ENCODE data around the gene RETSAT.
"Not testable (repeated sequence)": the region's sequence is repeated elsewhere in the genome, so short reads cannot be mapped to it uniquely, and the experiment has no call there.

RETSAT gene

DNA sequence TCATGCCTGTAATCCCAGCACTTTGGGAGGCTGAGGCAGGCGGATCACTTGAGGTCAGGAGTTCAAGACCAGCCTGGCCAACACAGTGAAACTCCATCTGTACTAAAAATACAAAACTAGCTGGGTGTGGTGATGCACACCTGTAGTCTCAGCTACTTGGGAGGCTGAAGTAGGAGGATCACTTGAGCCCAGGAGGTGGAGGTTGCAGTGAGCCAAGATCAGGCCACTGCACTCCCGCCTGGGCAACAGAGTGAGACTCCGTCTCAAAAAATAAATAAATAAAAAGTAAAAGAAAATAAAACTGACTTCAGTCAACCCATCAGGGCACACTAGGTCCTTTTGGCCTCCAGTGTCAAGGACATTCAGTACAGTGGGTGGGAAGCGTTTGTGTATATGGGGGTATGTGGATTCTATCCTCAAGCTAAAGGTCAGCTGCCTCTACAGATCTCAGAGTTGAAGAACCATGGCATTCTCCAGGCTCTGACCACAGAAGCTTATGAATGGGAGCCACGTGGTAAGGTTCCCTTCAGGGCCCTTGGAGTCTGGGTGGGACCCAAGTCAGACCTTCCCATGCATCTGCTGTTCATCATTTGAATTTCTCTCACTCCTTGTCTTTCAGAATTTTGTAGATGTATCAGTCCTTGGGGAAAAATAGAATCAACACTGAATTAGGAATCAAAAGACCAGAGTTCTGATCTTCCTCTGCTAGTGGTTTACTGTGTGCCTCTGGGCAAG lies 8.5 kb upstream of the RETSAT start:
- H3K9me3 Mint-ChIP-seq; H3K27ac Mint-ChIP-seq; ATAC-seq (replicated peaks); H3K4me3 Mint-ChIP-seq; DNase-seq; H3K27me3 Mint-ChIP-seq: not testable (repeated sequence)
- peaks cover 3 to 11% of the 10 kb centered on the region in 2 donors for H3K4me1 Mint-ChIP-seq
- H3K36me3 Mint-ChIP-seq: peaks cover 18 to 34% of the 10 kb centered on the region in 2 donors

DNA sequence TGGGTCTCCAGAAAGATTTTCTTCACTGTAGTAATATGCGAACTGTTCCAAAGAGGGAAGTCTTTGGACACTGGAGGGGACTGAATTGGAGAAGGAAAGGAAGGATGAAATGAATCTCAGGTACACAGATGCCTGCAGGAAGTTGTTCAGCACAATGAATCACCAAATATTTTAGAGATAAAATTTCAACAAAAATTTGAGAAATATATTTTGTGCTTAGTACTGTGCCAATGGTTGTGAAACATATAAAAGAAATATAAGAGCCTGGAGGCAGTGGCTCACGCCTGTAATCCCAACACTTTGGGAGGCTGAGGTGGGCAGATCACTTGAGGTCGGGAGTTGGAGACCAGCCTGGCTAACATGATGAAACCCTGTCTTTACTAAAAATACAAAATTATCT lies 3.4 kb upstream of the RETSAT start:
- no peak for ATAC-seq (replicated peaks)
- H3K4me1 Mint-ChIP-seq: peaks cover 15 to 41% of the 10 kb centered on the region in 2 donors
- no peak overlapping the region for H3K27ac Mint-ChIP-seq
- peaks cover 14 to 36% of the 10 kb centered on the region in 2 donors for H3K36me3 Mint-ChIP-seq
- H3K4me3 Mint-ChIP-seq: no peak overlapping the region
- H3K9me3 Mint-ChIP-seq: no peaks in the 10 kb centered on the region
- H3K27me3 Mint-ChIP-seq: no peaks in the 10 kb centered on the region
- DNase-seq: no peak

GRCh38 chr2:85356186-85356585 lies 1.9 kb upstream of the RETSAT start:
- H3K4me1 Mint-ChIP-seq: peaks cover 15 to 44% of the 10 kb centered on the region in 2 donors
- H3K27ac Mint-ChIP-seq: no peak overlapping the region
- H3K27me3 Mint-ChIP-seq: no peaks in the 10 kb centered on the region
- ATAC-seq (replicated peaks): no peak
- DNase-seq: no peak
- H3K4me3 Mint-ChIP-seq: no peak overlapping the region
- peaks cover 9 to 26% of the 10 kb centered on the region in 2 donors for H3K36me3 Mint-ChIP-seq
- H3K9me3 Mint-ChIP-seq: no peaks in the 10 kb centered on the region

DNA sequence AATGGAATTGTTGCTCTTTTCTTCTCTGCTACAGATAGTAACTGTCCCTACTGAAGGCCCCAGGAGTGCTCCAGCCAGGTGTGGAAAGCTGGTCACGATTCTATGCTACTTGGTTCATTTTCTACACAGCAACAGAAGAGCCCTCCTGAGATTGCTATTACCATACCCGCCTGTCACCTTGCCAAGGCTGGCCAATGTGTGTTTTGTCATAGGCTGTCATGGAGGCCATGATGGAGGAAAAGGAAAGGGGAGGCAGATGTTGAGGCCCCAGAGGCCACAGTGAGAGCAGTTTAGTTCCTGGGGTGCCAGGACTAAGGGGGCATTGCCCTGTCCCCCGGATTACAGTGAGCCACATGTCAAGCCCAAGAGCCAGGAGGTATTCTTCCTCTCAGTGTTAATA lies 1.2 kb upstream of the RETSAT start:
- no peak for DNase-seq
- Mint-ChIP-seq H3K27ac (peak overlapping the region; percentile 99), H3K4me1 (peaks cover 15 to 44% of the 10 kb centered on the region in 2 donors), H3K4me3 (peak overlapping the region; percentile 93 to 100), H3K27me3 (no peaks in the 10 kb centered on the region), H3K9me3 (no peaks in the 10 kb centered on the region), H3K36me3 (peaks cover 16 to 32% of the 10 kb centered on the region in 2 donors)
- no peak for ATAC-seq (replicated peaks)

GRCh38 chr2:85355073-85355410 lies 714 bp upstream of the RETSAT start:
- Mint-ChIP-seq H3K27me3 (no peaks in the 10 kb centered on the region), H3K36me3 (peaks cover 19 to 36% of the 10 kb centered on the region in 2 donors), H3K4me3 (peak overlapping the region; percentile 93 to 100), H3K27ac (peak overlapping the region; percentile 99), H3K9me3 (no peaks in the 10 kb centered on the region), H3K4me1 (peaks cover 15 to 44% of the 10 kb centered on the region in 2 donors)
- no peak for DNase-seq
- ATAC-seq (replicated peaks): peak; percentile 10 to 18

GRCh38 chr2:85353876-85354285 lies 447 bp downstream of the RETSAT start:
- H3K4me3 Mint-ChIP-seq: peak overlapping the region; percentile 93 to 100
- DNase-seq: no peak
- peaks cover 24 to 43% of the 10 kb centered on the region in 2 donors for H3K36me3 Mint-ChIP-seq
- no peaks in the 10 kb centered on the region for H3K27me3 Mint-ChIP-seq
- ATAC-seq (replicated peaks): peak in 1 of 2 donors; percentile 9
- peak overlapping the region; percentile 99 for H3K27ac Mint-ChIP-seq
- no peaks in the 10 kb centered on the region for H3K9me3 Mint-ChIP-seq
- peaks cover 15 to 42% of the 10 kb centered on the region in 2 donors for H3K4me1 Mint-ChIP-seq

GRCh38 chr2:85347599-85347998 lies 6.7 kb downstream of the RETSAT start:
- Mint-ChIP-seq H3K36me3 (peaks cover 53 to 70% of the 10 kb centered on the region in 2 donors), H3K4me3 (no peak overlapping the region), H3K27me3 (no peaks in the 10 kb centered on the region), H3K4me1 (peaks cover 0 to 2% of the 10 kb centered on the region in 2 donors), H3K9me3 (no peaks in the 10 kb centered on the region), H3K27ac (no peak overlapping the region)
- DNase-seq (no peak), ATAC-seq (replicated peaks) (no peak)

GRCh38 chr2:85344356-85344954 lies 9.9 kb downstream of the RETSAT start:
- ATAC-seq (replicated peaks): no peak
- no peaks in the 10 kb centered on the region for H3K9me3 Mint-ChIP-seq
- H3K36me3 Mint-ChIP-seq: peaks cover 41 to 57% of the 10 kb centered on the region in 2 donors
- DNase-seq: no peak
- H3K27ac Mint-ChIP-seq: peak overlapping the region; percentile 25
- H3K4me1 Mint-ChIP-seq: no peaks in the 10 kb centered on the region
- H3K4me3 Mint-ChIP-seq: no peak overlapping the region
- H3K27me3 Mint-ChIP-seq: no peaks in the 10 kb centered on the region

GRCh38 chr2:85343207-85343895 lies 11.0 kb downstream of the RETSAT start:
- ATAC-seq (replicated peaks): not testable (repeated sequence)

DNA sequence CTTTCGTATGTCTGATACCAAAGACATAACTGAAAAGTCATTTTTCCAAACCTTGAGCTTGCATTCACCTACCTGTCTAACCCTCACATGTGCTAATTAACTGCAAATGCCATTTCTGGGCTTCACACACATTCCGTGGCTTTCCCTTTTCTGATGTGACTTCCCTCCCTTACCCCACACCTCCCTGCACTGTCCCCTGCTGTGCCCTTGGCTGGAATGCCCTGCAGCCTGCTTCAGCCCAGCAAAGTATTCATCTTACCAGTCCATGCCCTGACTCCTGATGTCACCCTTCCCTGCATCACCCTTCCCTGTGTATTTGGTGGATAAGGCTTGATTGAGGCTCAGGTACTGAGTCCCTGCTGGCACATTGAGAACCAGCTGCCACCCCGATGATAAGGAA lies 12.2 kb downstream of the RETSAT start:
- DNase-seq (no peak), ATAC-seq (replicated peaks) (no peak)
- H3K4me3 Mint-ChIP-seq: no peak overlapping the region
- no peaks in the 10 kb centered on the region for H3K4me1 Mint-ChIP-seq
- no peaks in the 10 kb centered on the region for H3K27me3 Mint-ChIP-seq
- H3K9me3 Mint-ChIP-seq: no peaks in the 10 kb centered on the region
- no peak overlapping the region for H3K27ac Mint-ChIP-seq
- peaks cover 30 to 45% of the 10 kb centered on the region in 2 donors for H3K36me3 Mint-ChIP-seq

More at GRCh38 chr2:85343207-85343895, 11.0 kb downstream of the RETSAT start:
- not testable (repeated sequence) for H3K9me3 Mint-ChIP-seq, H3K27me3 Mint-ChIP-seq, H3K4me3 Mint-ChIP-seq, H3K27ac Mint-ChIP-seq, H3K4me1 Mint-ChIP-seq, DNase-seq
- H3K36me3 Mint-ChIP-seq: peaks cover 37 to 52% of the 10 kb centered on the region in 2 donors

DNA sequence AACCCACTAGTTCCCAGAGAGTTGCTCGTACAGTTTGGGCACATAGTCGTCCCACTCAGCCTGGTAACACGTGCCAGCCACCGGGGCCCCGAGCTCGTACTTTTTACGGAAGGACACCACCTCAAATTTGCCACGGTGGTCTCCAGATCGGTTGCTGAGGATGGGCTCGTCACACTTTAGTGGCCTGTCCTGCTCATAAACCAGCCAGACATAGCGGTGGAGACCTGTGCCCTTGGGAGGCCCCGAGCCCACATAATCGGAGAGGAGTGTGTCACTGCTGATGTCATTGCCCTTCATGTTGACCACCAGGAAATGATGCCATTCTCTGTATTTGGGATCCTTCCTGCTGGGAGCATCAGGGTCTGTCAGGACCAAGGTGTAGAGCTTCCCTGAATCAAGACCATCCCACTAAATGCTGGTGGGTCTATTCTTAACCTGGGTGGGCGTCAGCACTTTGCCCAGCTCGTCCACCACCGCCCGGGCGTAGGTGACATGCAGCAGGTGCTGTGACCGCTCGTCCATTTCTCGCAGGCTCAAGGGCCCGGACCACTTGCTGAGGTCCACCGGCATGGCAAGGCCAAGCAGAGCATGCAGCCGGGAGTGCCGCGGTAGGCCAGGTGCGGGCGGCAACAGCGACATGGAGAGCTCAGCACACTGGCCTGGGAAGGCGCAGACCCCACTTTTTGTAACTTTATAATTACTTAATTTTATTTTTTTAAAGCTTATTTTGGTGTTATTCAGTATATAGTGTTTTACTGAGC lies 12.9 kb downstream of the RETSAT start:
- DNase-seq (no peak), ATAC-seq (replicated peaks) (no peak)
- Mint-ChIP-seq H3K36me3 (peaks cover 27 to 38% of the 10 kb centered on the region in 2 donors), H3K4me1 (no peaks in the 10 kb centered on the region), H3K9me3 (no peaks in the 10 kb centered on the region), H3K27ac (no peak overlapping the region), H3K4me3 (no peak overlapping the region), H3K27me3 (no peaks in the 10 kb centered on the region)

DNA sequence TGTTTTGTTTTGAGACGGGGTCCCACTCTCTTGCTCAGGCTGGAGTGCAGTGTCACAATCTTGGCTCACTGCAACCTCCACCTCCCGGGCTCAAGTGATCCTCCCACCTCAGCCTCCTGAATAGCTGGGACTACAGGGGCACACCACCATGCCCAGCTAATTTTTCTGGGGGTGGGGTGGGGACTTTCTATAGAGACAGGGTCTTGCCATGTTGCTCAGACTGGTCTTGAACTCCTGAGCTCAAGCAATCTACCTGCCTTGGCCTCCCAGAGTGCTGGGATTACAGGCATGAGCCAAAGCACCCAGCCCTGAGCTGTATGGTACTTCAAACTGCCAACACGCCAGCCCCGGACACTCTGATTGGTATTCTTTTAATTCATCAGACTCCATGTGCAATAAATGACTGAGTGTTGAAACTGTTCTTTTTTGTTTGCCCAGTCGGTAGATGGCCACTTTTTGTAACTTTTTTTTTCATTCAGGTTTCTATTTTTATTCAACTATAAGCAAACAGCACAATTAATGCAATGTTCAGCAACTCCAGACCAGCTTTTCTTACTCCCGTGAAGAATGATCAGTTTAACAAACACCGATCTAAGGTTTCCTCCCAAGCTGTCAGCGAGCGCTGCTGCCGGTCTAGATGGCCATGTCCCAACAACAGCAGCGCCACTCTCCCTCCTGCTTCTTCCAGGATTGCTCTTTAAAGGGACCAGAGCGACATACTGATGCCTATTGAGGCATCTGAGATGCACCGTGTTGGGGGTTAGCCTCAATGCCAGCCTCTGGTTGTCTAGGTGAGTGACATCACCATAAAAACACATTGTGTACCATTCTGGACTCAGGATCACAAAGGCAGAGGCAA lies 14.1 kb downstream of the RETSAT start:
- Mint-ChIP-seq H3K27me3 (no peaks in the 10 kb centered on the region), H3K27ac (no peak overlapping the region), H3K36me3 (peaks cover 22 to 28% of the 10 kb centered on the region in 2 donors), H3K9me3 (no peaks in the 10 kb centered on the region), H3K4me1 (no peaks in the 10 kb centered on the region), H3K4me3 (no peak overlapping the region)
- ATAC-seq (replicated peaks) (no peak), DNase-seq (no peak)

DNA sequence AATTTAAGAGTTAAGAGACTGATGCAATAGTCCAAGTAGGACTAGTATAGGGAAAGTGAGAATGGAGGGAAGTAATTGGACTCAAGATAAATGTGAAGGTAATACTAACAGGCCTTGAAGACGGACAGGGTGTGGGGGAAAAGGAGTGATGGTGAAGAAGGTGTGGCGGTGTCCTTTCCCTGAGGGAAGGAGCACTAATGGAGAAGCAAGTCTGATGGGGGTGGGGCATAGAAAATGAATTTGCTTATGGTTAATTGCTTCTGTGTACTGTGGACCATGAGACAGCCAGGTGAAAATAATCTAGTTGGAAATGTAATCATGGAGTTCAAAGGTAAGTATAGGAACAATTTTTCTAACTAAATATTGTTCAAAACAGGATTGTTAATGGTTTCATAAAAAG lies 19.4 kb downstream of the RETSAT start:
- DNase-seq (no peak), ATAC-seq (replicated peaks) (no peak)
- Mint-ChIP-seq H3K9me3 (peaks cover 0 to 3% of the 10 kb centered on the region in 2 donors), H3K4me1 (no peaks in the 10 kb centered on the region), H3K4me3 (no peak overlapping the region), H3K27me3 (no peaks in the 10 kb centered on the region), H3K27ac (no peak overlapping the region), H3K36me3 (peaks cover 2 to 4% of the 10 kb centered on the region in 2 donors)

Measured in stimulated activated naive B cell treated with anti-CD40 and anti-IgM and Interleukin-4, amounts not matched to agents 10 μg/mL and 1 μg/mL and 100 μg/mL, for 72 hours (primary cell).